Ecto neural progenitor cell (in vitro differentiated cells): Measurements from ENCODE around the gene MYO1E.

ENCODE experiments used
- DNase-seq: peaks from one replicate; pipeline ENCODE4 v3.0.0-alpha.2; 2018; ENCODE audit warnings: low spot score

MYO1E gene

DNA sequence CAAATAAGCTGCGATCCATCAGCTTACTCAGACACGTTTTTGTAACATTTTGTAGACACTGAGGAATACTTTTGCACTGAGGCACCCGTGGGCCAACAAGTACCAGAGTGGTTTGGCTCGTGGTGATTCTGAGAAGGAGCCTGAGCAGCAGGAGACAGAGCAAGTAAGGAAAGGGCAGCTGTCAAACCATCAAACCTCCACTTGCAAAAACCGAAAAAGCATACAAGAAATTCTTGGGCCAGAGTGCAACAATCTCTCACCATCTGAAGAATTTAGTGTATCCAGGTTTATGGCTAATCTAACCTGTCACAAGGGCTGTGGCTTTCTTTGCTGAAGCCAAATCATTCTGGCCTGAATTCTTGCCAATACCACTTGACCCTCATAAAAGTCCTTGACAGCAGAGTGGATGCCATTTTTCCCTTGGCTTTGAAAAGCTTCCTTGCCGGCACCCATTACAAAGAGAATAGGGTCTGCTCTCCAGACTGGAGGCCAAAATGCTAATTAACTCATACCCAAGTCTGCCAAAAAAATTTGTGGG is 56.7 kb downstream of the MYO1E start:
- DNase-seq, result no peak

DNA sequence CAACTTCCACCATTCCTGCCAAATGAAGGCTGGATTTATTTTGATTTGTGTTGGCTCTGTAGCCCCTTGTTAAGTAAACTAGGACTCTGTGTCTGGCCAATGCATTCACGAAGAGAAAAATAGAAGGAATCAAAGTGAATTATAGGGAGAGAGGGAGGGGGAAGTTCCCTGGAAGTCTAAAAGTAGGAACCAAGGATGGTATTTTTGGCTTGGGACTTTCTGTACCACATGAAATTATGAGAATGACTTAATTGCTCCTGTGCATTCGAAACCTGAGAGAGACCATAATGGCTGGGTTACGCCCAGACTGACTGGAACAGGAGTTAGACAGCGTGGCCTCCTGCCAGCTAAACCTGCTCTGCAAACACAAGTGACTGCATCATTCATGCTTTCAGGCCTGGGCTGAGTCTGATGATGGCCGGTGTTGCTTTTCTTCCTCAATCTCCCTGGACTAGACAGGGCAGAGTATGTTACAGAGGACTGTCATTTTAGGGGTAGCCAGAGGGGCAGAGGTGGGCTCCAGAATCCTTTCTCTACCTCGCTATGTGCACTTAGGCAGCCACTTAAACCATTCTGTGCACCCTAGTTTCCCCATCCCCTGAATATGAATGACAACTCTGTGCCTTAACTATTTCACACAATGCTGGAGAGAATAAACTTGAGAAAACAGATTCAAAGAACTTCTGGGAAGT is 58.9 kb downstream of the MYO1E start:
- no peak for DNase-seq

DNA sequence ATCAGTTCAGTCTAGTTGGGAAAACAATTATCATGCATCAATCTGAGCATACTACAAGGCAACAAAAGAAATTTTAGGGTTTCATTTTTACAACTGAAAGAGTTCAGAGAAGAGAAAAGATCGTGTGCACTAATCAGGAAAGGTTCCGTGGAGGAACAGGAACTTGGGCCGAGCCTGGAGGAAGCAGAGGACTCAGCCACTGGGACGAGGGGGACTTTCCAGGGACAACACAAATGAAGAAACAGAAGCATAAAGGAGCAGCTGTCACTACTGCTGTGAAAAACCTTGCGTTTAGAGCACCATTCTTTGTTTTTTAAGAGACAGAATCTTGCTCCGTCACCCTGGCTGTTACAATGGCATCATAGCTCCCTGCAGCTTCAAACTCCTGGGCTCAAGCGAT is 60.5 kb downstream of the MYO1E start:
- DNase-seq, result no peak

DNA sequence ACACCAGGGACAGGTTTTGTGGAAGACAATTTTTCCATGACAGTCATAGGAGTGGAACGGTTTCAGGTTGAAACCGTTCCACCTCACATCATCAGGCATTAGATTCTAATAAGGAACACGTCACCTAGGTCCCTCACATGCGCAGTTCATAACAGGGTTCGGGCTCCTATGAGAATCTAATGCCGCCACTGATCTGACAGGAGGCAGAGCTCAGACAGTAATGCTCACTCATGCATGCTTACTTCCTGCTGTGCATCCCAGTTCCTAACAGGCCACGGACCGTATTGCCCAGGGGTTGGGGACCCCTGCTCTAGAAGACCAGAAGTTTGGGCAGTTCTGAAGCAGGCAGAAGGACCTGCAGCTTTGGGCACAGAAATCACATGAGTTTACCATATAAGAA is 61.5 kb downstream of the MYO1E start:
- no peak for DNase-seq

DNA sequence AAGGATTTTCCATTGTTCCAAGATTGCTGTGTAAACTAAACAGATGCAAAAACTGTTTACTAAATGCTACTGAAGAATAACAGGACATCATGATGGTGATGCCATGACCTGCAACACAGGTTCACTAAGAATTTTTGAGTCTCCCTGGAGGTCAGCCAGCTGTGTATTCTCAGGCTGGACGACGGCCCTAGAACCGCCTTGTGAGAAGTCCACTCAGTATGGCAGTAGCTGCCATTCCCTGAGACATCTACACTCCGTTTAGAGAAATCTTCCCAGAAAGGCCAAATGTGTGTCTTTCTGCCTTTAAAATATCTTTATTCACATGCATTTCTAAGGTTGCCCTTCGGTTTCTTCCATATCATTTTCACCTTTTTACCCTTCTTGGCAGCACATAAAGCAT is 63.3 kb downstream of the MYO1E start:
- DNase-seq, result no peak

DNA sequence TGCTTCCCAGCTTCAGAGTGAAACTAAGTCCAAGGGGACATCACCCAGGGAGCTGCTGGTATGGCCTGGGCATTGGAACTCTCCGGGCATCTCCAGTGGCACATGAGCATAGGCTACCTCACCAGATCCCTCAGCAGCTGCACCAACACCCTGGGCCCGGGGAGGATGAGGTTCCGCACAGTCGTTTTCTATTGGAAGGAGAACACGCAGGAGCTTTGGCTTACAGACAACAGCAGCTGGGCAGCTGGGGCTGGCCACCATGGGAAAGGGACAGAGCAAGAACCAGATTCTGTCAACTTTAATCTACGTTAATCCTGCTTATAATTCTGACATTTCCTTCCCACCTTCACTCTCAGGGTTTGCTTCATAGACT is 65.5 kb downstream of the MYO1E start:
- no peak for DNase-seq

DNA sequence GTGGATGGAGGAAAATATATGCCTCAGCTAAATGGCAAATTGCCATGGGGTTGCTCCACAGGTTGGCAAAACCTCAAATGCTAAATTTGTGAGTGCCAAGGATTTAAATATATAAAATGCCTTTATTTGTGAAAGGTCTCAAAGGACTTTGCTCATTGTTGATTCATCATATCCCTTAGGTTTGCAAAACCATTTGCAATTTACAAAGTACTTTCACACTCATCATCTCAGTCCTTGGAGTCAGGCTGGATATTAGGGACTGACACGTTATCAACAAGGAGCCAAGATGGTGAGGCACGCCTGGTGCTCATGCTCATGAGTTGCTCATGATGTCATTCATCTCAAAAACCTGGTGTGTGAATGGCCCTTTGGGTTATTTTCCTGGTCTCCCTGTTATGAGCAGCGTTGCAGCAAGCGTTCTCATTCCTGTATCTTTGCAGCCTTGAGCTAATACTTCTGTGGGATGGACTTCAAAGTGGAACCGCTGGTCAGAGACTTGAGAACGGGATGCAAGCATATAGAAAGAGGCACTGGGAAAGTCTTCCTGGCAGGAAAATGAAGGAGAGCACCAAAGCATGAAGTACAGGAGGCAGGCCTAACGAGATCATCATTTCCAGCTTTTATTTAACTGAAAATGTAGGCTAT is 66.0 kb downstream of the MYO1E start:
- DNase-seq, result no peak

DNA sequence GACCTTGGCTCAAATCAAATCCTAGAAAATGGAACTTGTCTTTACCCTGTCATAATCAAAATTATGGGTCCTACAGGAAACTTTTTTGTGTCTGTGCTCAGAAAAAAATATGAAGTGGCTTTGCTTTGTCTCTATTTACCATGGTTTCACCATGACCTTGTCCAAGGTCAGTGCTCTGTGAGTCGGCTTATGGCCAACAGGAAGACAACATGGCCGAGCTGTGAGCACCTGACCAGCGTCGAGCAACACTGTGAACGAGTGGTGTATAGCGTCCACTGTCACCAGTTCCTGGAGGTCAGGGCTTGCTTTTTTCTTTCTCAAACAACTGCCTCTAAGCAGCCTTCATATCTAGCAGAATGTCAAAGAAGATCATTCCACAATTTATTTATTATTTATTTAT is 67.9 kb downstream of the MYO1E start:
- DNase-seq, result no peak

DNA sequence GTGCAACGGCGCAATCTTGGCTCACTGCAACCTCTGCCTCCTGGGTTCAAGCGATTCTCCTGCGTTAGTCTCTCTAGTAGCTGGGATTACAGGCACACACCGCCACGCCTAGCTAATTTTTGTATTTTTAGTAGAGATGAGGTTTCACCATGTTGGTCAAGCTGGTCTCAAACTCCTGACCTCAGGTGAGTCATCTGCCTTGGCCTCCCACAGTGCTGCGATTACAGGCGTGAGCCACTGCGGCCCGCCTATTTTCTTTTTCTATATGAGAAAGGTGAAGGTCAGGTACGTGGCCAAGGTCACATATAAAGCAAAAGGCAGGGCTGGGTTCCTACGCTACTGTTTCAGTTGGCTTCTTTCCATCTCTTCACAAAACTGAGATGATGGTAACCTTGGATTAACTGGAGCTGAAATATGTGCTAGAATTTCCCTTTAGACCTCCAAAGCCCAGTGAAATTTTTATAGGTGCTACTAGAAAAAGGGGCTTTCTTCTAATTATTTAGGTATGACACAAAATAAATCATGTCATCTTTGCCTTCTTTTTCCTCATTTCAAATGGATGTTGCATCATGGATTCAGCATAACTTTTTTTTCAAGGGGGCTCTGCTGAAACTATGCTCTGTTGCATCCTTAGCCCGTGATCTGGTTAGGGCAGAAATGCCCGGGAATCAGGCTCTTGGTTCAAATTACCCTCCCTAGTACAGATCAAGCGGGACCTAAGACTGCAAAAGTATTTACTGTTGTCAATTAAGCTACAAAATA is 68.5 kb downstream of the MYO1E start:
- DNase-seq, result no peak

DNA sequence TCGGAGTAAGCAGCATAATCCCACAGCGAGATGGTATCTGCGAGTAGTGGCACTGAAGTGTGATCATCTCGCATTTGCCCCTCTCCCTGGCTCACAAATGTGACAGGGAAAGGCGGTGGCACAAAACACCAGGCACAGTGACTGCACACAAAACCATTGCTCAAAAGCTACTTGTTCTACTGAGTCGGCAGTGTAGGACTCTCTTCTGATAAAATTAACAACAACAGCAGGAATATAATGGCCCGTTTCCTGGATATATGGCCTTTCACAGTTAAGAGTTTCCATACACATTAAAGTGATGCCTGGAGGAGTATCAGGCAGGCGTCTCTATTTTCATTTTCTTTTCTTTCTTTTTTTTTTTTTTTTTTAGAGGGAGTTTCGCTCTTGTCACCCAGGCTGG is 69.0 kb downstream of the MYO1E start:
- no peak for DNase-seq

DNA sequence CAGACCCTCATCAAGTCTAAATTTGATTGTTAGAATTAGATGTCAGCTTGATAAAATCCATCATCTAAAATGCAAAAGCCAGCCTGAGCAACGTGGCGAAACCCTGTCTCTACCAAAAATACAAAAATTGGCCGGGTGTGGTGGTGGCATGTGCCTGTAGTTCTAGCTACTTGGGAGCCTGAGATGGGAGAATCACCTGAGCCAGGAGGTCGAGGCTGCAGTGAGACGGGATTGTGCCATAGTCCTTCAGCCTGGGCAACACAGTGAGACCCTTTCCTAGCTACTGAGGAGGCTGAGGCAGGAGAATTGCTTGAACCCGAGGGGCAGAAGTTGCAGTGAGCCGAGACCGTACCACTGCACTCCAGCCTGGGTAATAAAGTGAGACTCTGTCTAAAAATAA is 69.5 kb downstream of the MYO1E start:
- DNase-seq, result no peak

DNA sequence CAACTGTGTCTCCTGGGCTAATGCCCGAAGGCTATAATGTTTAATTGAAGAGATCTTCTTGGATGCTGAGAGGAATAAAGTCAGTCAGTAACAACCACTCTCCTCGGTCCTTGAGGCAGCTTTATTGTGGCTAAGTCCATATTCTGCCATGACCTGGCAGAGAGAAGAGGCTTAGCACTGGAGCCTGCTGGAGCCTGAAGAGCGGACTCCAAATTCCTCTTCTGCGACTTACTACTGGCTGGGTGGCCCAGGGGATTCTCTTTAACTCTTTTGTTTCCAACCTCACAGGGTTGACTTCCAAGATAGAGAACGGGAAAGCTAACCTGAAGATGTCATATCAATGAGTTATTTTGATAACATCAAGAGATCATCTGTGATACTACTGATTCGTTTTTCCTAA is 71.1 kb downstream of the MYO1E start:
- DNase-seq, result no peak

DNA sequence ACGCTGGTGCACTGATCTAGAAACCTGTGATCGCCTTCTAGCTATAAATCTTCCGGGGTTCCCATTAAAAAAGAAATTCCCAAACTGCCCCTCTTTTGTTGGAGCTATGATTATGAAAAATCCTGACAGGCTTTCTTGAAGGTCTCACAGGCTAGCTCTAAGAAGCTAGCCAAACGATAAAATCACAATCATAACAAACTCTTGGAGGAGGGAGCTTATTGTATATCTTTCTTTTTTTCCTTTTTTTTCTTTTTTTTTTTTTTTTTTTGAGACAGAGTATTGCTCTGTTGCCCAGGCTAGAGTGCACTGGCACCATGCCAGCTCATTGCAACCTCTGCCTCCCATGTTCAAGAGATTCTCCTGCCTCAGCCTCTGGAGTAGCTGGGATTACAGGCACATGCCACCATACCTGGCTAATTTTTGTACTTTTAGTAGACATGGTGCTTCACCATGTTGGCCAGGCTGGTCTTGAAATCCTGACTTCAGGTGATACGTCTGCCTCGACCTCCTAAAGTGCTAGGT is 72.0 kb downstream of the MYO1E start:
- no peak for DNase-seq

DNA sequence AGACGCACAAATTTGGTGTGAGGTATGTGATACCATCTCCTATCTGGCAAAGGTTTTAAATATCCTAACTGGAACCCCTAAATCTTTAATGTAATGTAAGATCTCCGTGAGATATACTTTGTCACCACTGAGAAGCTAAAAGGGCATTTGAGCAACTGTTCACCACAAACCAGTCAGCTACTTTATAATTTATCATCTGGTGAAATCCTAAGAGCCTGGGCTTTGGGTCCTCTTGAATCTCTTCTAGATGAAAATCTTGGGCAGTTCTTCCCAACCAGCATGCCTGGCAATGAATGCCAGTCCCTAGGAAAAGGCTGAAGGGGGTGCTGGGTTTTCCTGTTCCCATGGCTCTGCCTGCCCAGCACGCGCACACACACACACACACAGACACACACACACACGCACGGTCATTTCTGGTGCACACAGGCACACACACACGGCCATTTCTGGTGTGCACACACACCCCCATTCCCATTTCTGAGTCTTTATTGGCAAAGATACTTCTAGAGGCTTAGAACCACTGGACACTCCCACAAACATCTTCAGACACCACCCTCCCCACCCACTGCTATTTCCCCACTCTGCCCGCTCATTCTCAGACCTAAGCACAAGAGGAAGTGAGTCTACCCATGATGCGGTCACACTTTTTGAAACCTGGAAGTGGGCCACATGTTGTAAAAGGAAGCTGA is 72.6 kb downstream of the MYO1E start:
- DNase-seq, result no peak

DNA sequence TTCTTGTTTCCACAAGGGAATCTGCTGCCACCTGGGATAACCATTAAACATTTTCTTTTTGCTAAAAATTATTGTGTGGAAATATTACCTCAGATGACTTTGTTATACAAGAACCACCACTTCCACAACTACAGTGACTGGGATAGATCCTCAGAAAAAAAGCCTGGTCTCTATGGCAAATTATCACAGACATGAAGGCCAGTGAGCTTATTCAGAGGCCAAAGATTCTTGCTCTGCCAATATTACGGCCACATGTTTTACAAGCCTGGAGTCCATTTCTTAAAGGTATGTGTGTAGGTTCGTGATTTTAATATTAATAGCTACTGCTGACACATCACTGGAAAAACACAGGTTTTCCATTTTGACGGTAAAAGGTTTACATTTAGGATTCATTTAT is 73.8 kb downstream of the MYO1E start:
- no peak for DNase-seq

DNA sequence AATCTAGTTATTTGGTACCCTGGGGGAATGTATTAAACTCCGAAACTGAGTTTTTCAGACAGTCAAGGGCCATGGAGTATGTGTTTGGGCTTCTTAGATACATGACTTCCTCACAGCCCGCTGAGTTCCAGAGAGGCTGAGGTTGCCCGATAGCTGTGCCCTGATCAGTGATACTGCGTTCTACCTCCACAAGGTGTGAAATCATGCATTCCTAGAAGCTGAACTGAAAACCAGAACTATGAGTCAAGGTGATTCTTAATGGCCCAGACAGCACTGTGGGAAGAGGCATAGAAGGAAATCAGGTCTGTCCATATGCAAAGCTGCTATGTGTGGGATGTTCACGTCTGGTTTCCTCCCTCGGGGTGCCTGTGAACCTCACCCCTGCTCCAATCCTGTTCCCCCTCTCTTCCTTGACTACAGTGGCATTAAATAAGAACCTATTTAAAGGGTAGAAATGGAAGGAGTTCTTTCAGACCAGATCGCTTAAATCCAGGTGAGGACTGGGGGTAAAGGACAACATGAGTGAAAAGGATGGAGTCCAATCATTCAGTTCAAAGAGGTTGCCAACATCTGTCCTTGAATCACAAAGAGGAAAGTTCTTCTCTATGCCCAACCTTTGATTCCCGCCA is 74.3 kb downstream of the MYO1E start:
- DNase-seq, result no peak

DNA sequence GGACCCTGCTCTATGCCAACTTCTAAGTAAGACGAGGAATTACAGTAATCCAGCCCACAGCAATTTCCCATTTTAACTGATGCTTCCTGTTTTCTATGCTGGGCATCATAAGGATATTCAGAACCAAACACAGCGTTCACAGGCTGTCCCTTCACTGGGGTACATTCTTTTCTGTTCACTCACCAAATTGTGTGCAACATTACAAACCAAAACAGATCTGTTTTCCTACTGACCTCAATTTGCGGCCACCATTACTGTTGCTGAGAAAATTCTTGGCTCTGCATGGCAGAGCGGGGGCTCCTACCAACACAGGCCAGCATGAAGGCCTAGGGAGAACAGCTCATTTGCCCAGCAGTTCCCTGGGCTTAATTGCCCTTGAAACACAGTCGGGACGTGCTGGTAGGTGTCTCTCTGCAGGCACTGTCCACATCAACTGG is 76.5 kb downstream of the MYO1E start:
- no peak for DNase-seq

DNA sequence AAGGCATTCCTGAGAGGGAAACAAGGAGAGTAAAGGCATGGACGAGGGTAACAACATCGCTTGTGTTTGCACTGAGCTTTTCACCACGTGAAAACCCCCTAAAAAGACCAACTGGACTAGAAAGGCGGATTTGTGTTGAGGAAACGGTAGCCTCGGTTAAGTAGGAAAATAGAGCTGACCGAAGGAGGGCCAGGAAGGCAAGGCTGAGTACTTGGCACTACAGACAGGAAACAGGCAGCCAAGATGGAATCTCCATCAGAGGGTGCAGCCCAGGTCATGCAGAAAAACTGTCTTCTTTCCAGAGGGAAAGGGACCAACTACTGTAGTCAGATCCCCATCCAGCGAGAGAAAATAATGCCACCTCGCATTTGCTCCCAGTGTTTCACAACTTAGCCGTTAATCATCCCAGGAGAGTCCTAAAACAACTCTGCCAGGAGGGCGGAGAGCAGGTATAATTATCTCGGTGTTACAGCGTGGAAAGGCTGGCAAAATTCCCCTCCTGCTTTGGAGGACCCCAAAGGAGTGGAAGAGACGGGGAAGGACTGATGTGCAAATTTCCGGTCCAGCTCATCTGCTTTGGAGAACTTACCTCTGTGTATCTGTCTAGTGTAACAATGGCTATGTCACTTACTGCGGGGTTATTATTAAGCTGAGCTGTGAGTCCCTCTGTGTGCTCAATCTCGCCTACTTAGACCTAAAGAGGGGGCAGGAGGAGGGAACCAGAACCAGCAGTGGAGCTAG is 77.2 kb downstream of the MYO1E start:
- no peak for DNase-seq

DNA sequence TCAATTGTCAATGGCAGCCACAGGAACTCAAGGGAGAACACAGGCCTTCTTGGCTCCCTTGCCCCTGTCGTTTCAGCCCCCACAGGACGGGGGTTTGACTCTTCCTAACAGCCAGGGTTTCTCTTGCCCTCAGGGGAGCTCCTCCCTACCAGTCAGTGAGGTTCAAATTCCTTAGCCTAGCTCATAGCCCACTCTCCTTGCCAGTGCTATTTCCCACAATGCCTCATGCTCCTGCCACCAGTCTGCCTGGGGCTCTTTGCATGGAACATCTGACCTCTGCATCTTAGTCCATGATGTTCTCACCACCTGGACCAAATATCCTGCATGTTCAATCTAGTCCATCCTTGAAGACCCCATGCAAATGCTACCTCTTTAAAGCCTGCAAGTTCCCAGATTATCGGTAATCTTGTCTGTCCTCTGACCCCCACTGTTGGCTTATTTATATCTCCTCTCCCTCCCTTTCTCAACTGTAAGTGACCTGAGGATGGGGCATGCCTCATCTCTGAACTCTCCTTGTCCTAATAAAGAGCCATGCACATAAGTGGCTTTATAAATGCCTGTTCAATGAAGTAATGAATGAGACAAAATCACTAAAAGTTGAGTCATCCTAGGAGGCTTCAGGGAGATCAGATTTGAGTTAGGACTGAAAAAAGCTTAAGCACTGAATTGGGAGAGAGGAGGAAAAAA is 78.0 kb downstream of the MYO1E start:
- no peak for DNase-seq

DNA sequence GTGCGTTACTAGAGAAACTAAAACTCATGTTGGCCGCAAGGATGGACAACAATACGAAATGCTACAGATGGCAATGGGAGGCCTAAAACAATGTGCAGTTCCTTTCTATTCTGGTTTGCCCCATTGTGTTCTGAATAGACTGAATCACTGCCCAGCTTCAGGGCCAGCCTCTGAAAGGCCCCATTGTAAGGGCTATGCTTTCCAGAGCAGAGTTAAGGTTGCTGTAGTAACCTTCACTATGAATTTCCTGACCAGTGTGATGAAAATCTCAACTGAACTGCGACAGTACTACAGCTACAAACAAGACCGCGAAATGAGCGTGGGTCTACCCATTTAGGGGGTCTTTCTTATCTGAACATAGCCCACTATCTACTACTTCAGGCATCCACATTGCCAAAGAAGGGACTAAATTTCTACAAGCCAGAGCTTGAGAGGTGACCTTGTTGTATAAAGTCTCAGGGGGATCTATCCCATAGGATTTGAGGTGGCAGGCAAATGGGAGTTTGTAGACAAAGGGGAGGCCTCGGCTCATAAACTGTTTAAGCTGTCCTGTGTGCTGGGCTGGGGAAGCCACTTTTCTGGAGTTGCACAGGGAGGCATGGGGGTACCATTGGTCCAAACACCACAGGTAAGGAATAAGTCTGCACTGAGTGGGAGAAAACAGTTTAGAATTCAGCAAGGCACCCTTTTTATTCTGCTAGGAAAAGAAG is 80.1 kb downstream of the MYO1E start:
- DNase-seq, result no peak
